ENCODE results near the gene SLAMF1. TPM values are rescaled to one million over a fixed set of nuclear protein-coding genes. Genes with fewer than 3 reads are reported as not detected.
"Not testable (repeated sequence)": the region's sequence is repeated elsewhere in the genome, so short reads cannot be mapped to it uniquely, and the experiment has no call there.

Gene SLAMF1
- total and polyA plus RNA-seq, 9 of the 15 experiments (the other 6 are each of a cell fraction or from before 2014, with no cell fraction given), result 0.04 to 0.17 (median 0.11) TPM; not detected in 4

DNA sequence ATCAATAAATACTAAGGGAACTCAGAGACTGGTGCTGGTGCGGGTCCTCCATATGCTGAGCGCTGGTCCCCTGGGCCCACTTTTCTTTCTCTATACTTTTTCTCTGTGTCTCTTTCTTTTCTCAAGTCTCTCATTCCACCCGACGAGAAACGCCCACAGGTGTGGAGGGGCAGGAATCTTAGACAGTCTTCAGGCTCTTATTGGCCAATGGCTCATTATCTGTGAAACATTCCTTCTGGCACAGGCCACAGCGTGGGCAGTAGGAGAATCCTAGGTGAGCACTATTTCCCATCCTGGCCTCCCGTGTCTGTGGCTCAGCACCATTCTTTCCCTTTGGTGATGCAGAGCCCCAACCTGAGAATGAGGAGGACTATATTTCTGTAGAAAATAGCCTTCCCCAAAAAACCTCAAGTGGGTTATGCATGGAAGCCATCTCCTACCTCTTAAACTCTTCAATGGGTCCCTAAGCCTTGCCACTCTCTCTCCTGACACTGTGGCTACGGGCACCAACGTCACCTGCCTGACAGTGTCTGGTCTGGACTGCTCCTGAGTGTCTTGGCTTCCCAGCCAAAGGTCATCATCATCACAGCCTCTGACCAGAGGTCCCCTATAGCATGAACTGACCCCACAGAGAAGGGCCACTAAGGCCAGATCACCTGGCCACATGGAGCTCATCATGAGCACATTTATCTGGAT, 6.2 kb upstream of the SLAMF1 start (continued):
- no peak for TF ChIP-seq HNRNPH1 (optimal IDR thresholded peaks at IDR 0.05; ENCODE audit: low read depth, low read length)
- TF ChIP-seq, protein P1, sequence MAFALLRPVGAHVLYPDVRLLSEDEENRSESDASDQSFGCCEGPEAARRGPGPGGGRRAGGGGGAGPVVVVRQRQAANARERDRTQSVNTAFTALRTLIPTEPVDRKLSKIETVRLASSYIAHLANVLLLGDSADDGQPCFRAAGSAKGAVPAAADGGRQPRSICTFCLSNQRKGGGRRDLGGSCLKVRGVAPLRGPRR (CRISPR knock-in tag; IDR thresholded peaks at IDR 0.05), result no peak
- no peak for TF ChIP-seq BRCA1 (IDR thresholded peaks at IDR 0.05)
- no peak for TF ChIP-seq BRCA1 (CRISPR knock-in tag; IDR thresholded peaks at IDR 0.05)
- TF ChIP-seq MYC (IDR thresholded peaks at IDR 0.05; ENCODE audit: low read depth, low read length), result no peak
- TF ChIP-seq MYC (CRISPR knock-in tag; IDR thresholded peaks at IDR 0.05; ENCODE audit: borderline replicate concordance, low read depth), result no peak
- TF ChIP-seq MEIS2 (IDR thresholded peaks at IDR 0.05; ENCODE audit: partially characterized antibody), result no peak

DNA sequence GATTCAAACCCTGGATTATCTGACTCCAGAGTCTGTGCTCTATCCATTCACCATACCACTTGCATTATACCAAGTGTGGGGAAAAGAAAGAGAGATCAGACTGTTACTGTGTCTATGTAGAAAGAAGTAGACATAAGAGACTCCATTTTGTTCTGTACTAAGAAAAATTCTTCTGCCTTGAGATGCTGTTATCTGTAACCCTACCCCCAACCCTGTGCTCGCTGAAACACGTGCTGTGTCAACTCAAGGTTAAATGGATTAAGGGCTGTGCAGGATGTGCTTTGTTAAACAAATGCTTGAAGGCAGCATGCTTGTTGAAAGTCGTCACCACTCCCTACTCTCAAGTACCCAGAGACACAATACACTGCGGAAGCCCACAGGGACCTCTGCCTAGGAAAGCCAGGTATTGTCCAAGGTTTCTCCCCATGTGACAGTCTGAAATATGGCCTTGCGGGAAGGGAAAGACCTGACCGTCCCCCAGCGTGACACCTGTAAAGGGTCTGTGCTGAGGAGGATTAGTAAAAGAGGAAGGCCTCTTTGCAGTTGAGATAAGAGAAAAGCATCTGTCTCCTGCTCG, 5.3 kb upstream of the SLAMF1 start:
- peak overlapping the region; percentile 61 for H2AFZ ChIP-seq (ENCODE audit: low read depth, low read length)
- H3K27ac ChIP-seq (ENCODE audit: extremely low read depth, low read depth, low read length); BruUV-seq (replicated peaks); in situ Hi-C loops (cut with MboI); H3K4me2 ChIP-seq (ENCODE audit: insufficient read depth, low read length); FAIRE-seq; ATAC-seq; H3K9me1 ChIP-seq (ENCODE audit: control insufficient read depth, insufficient read depth, low read length); H3K9ac ChIP-seq (ENCODE audit: insufficient read depth in 1 of 2, low read depth in 2 of 2, low read length in 2 of 2); H3K27me3 ChIP-seq (ENCODE audit: control insufficient read depth in 2 of 2, insufficient read depth in 2 of 2, low read length in 2 of 2); H3K36me3 ChIP-seq (ENCODE audit: control insufficient read depth, insufficient read depth, low read length); H4K20me1 ChIP-seq (replicated peaks; ENCODE audit: control insufficient read depth, insufficient read depth, low read length); H3K79me2 ChIP-seq (ENCODE audit: control insufficient read depth, insufficient read depth, low read length); H3K4me3 ChIP-seq; H3K9me3 ChIP-seq (replicated peaks; ENCODE audit: control insufficient read depth, insufficient read depth, low read depth, low read length); intact Hi-C loops (cut with micrococcal nuclease); CTCF ChIA-PET (ENCODE audit: low intra/inter-chr PET ratio): not testable (repeated sequence)
- DNase-seq (ENCODE audit: extremely low read depth in 1 of 4, low spot score in 3 of 4), result peak in 1 of 4 experiments; percentile 35
- POLR2A ChIA-PET, result interaction anchor here (0.7 to 1.1 kb wide), 2 partner anchors 13 to 61 kb away, joined by 3 read pairs; no protein-coding TSS in a partner anchor
- 13% methylated on average over 8 of the region's 8 CpGs for WGBS (ENCODE audit: insufficient coverage, low coverage, missing lambda C conversion rate)
- peaks cover 0 to 19% of the 10 kb centered on the region in 2 experiments; a peak in 4 of 5 replicates for H3K4me1 ChIP-seq (replicated peaks in 1 of 2; ENCODE audit: control insufficient read depth in 2 of 2, insufficient read depth in 2 of 2, low read length in 2 of 2)
- TF ChIP-seq, protein P2, sequence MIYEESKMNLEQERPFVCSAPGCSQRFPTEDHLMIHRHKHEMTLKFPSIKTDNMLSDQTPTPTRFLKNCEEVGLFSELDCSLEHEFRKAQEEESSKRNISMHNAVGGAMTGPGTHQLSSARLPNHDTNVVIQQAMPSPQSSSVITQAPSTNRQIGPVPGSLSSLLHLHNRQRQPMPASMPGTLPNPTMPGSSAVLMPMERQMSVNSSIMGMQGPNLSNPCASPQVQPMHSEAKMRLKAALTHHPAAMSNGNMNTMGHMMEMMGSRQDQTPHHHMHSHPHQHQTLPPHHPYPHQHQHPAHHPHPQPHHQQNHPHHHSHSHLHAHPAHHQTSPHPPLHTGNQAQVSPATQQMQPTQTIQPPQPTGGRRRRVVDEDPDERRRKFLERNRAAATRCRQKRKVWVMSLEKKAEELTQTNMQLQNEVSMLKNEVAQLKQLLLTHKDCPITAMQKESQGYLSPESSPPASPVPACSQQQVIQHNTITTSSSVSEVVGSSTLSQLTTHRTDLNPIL (CRISPR knock-in tag; IDR thresholded peaks at IDR 0.05), result 0 out of 2 replicates have a peak, but pooled peaks have one; percentile 52
- TF ChIP-seq L3MBTL2 (IDR thresholded peaks at IDR 0.05), result peak; percentile 58; the same call in 1 of the 2 replicates
- TF ChIP-seq, protein P3, sequence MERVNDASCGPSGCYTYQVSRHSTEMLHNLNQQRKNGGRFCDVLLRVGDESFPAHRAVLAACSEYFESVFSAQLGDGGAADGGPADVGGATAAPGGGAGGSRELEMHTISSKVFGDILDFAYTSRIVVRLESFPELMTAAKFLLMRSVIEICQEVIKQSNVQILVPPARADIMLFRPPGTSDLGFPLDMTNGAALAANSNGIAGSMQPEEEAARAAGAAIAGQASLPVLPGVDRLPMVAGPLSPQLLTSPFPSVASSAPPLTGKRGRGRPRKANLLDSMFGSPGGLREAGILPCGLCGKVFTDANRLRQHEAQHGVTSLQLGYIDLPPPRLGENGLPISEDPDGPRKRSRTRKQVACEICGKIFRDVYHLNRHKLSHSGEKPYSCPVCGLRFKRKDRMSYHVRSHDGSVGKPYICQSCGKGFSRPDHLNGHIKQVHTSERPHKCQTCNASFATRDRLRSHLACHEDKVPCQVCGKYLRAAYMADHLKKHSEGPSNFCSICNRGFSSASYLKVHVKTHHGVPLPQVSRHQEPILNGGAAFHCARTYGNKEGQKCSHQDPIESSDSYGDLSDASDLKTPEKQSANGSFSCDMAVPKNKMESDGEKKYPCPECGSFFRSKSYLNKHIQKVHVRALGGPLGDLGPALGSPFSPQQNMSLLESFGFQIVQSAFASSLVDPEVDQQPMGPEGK (CRISPR knock-in tag; IDR thresholded peaks at IDR 0.05; ENCODE audit: borderline replicate concordance), result 0 out of 2 replicates have a peak, but pooled peaks have one; percentile 27
- peak; percentile 80; the same call in 1 of the 2 replicates for TF ChIP-seq HDAC8 (tag; IDR thresholded peaks at IDR 0.05)
- TF ChIP-seq KLF6 (CRISPR knock-in tag; IDR thresholded peaks at IDR 0.05; ENCODE audit: borderline replicate concordance), result peak; percentile 93; the same call in 1 of the 2 replicates
- TF ChIP-seq SPI1 (IDR thresholded peaks at IDR 0.05; ENCODE audit: borderline replicate concordance, low read depth, low read length), result peak; percentile 87
- 0 out of 2 replicates have a peak, but pooled peaks have one; percentile 56 for TF ChIP-seq ZNF354B (CRISPR knock-in tag; IDR thresholded peaks at IDR 0.05)
